Parathyroid adenoma (tissue), 2 donors: ENCODE data around the gene STXBP1.
"Not testable (repeated sequence)": the region's sequence is repeated elsewhere in the genome, so short reads cannot be mapped to it uniquely, and the experiment has no call there.

ENCODE experiments used
- H2AFZ ChIP-seq: fragments of 300-600 bp; sonication (generic); one replicate; pipeline ENCODE4 v1.7.0; 2017; ENCODE audit warnings: antibody characterized with exemption, mild to moderate bottlenecking
- H3K27ac ChIP-seq: fragments of 300-600 bp; sonication (generic); one replicate; pipeline ENCODE4 v1.7.0; 2017
- H3K27me3 ChIP-seq: fragments of 300-600 bp; sonication (generic); one replicate; pipeline ENCODE4 v1.7.0; 2017; ENCODE audit warnings: low read length; ENCODE audit not compliant: control insufficient read depth, insufficient read depth
- H3K36me3 ChIP-seq: fragments of 300-600 bp; sonication (generic); one replicate; pipeline ENCODE4 v1.7.0; 2017; ENCODE audit warnings: low read length; ENCODE audit not compliant: control insufficient read depth, insufficient read depth
- H3K4me1 ChIP-seq: fragments of 300-600 bp; sonication (generic); one replicate; pipeline ENCODE4 v1.7.0; 2017; ENCODE audit warnings: control low read depth
- H3K4me2 ChIP-seq: fragments of 300-600 bp; sonication (generic); one replicate; pipeline ENCODE4 v1.7.0; 2017; ENCODE audit warnings: low read length
- H3K4me3 ChIP-seq: fragments of 300-600 bp; sonication (generic); one replicate; pipeline ENCODE4 v1.7.0; 2017; ENCODE audit warnings: low read depth, low read length
- H3K79me2 ChIP-seq: fragments of 300-600 bp; sonication (generic); one replicate; pipeline ENCODE4 v1.7.0; 2017; ENCODE audit warnings: control low read depth
- H3K9ac ChIP-seq: fragments of 300-600 bp; sonication (generic); one replicate; pipeline ENCODE4 v1.7.0; 2017; ENCODE audit warnings: mild to moderate bottlenecking
- H3K9me3 ChIP-seq: fragments of 300-600 bp; sonication (generic); one replicate; pipeline ENCODE4 v1.7.0; 2017; ENCODE audit warnings: low read length; ENCODE audit not compliant: control insufficient read depth
- TF ChIP-seq, protein P1 (sequence below): fragments of 300-600 bp; sonication (generic); IDR thresholded peaks from one replicate; pipeline ENCODE4 v1.7.0; 2017; ENCODE audit warnings: antibody characterized with exemption, mild to moderate bottlenecking
- donor health status: primary hyperparathyroidism.

The STXBP1 gene

DNA sequence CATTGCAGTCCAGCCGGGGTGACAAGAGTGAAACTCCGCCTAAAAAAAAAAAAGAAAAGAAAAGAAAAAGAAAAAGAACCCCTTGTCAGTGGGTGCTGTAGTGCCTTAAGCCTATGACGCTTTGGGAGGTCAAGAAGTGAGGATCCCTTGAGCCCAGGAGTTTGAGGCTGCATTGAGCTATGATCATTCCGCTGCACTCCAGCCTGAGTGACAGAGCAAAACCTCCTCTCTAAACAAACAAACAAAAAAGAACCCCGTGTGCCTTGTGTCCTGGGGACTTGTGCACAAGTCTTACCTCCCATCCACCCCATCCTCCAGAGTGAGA is 33.5 kb upstream of the STXBP1 start:
- H3K4me3 ChIP-seq = no peak overlapping the region
- no peaks in the 10 kb centered on the region for H3K79me2 ChIP-seq
- H3K36me3 ChIP-seq = no peaks in the 10 kb centered on the region
- H3K4me1 ChIP-seq = peaks cover 3% of the 10 kb centered on the region
- H3K27me3 ChIP-seq = no peaks in the 10 kb centered on the region
- TF ChIP-seq, protein P1, sequence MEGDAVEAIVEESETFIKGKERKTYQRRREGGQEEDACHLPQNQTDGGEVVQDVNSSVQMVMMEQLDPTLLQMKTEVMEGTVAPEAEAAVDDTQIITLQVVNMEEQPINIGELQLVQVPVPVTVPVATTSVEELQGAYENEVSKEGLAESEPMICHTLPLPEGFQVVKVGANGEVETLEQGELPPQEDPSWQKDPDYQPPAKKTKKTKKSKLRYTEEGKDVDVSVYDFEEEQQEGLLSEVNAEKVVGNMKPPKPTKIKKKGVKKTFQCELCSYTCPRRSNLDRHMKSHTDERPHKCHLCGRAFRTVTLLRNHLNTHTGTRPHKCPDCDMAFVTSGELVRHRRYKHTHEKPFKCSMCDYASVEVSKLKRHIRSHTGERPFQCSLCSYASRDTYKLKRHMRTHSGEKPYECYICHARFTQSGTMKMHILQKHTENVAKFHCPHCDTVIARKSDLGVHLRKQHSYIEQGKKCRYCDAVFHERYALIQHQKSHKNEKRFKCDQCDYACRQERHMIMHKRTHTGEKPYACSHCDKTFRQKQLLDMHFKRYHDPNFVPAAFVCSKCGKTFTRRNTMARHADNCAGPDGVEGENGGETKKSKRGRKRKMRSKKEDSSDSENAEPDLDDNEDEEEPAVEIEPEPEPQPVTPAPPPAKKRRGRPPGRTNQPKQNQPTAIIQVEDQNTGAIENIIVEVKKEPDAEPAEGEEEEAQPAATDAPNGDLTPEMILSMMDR = no peak
- no peak overlapping the region for H3K9ac ChIP-seq
- no peaks in the 10 kb centered on the region for H3K9me3 ChIP-seq
- H2AFZ ChIP-seq = peak overlapping the region; percentile 34
- no peak overlapping the region for H3K4me2 ChIP-seq
- H3K27ac ChIP-seq = no peak overlapping the region

- Histone ChIP-seq H3K4me1 (peaks cover 3% of the 10 kb centered on the region), H3K36me3 (no peaks in the 10 kb centered on the region), H3K27ac (peak overlapping the region; percentile 61), H2AFZ (peak overlapping the region; percentile 34), H3K27me3 (no peaks in the 10 kb centered on the region), H3K4me2 (no peak overlapping the region), H3K9ac (no peak overlapping the region), H3K79me2 (no peaks in the 10 kb centered on the region), H3K4me3 (no peak overlapping the region), H3K9me3 (no peaks in the 10 kb centered on the region)
- TF ChIP-seq, protein P1 = no peak
These were observed 32.9 kb upstream of the STXBP1 start for GRCh38 chr9:127578952-127579853.

DNA sequence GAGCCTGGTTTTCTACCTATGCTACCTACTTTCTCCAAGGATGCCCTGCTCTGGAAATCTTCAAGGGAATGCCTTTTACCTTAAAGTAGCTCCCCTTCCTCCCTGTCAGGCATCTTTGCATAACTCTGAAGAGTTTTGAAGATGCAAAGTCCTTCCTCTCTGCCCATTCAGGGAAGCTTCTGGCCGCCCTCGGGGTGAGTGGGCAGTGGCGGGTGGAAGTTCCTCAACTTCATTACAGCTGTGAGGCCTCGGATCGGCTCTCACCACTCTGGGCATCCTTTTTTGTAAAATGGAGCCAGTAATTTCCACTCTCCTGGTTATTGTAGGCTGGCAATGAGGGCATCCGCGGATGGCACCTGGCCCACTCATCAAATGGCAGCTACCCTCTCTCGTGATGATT is 31.7 kb upstream of the STXBP1 start:
- H3K4me1 ChIP-seq = no peaks in the 10 kb centered on the region

DNA sequence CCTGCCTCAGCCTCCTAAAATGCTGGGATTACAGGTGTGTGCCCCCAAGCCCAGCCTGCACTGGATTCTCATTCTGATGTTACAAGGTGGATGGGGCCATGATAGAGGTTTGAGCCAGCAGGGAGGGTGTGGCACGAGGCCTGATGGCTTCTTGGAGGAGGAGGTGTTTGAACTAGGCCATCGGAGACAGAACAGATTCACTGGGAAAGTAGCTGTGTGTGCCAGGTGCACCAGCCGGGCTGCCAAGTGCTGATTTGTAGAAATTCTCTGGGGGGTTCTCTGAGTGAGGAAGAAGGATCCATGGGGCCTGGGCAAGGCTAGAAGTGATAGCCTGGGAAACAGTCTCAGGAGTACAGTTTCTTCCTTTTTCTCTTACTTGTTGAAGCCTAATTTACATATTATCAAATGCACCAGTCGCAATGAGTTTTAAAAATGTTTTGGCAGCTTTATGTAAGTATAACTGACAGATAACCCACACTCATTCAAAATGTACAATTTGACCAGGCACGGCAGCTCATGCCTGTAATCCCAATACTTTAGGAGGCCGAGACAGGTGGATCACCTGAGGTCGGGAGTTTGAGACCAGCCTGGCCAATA is 31.1 kb upstream of the STXBP1 start:
- H3K4me1 ChIP-seq = no peaks in the 10 kb centered on the region
- TF ChIP-seq, protein P1 = no peak
- no peak overlapping the region for H3K9ac ChIP-seq
- H3K4me2 ChIP-seq = no peak overlapping the region
- no peaks in the 10 kb centered on the region for H3K36me3 ChIP-seq
- no peaks in the 10 kb centered on the region for H3K79me2 ChIP-seq
- no peaks in the 10 kb centered on the region for H3K9me3 ChIP-seq
- H3K27me3 ChIP-seq = no peaks in the 10 kb centered on the region
- H3K4me3 ChIP-seq = no peak overlapping the region
- H2AFZ ChIP-seq = no peak overlapping the region
- H3K27ac ChIP-seq = no peak overlapping the region

More for the DNA sequence above, 31.7 kb upstream of the STXBP1 start:
- H3K4me3 ChIP-seq = no peak overlapping the region
- H2AFZ ChIP-seq = no peak overlapping the region
- H3K36me3 ChIP-seq = no peaks in the 10 kb centered on the region
- TF ChIP-seq, protein P1 = no peak
- no peak overlapping the region for H3K27ac ChIP-seq
- H3K4me2 ChIP-seq = no peak overlapping the region
- H3K9ac ChIP-seq = no peak overlapping the region
- H3K9me3 ChIP-seq = no peaks in the 10 kb centered on the region
- no peaks in the 10 kb centered on the region for H3K79me2 ChIP-seq
- no peaks in the 10 kb centered on the region for H3K27me3 ChIP-seq

- H3K27me3 ChIP-seq, H3K27ac ChIP-seq, H3K79me2 ChIP-seq, H3K9me3 ChIP-seq, H2AFZ ChIP-seq, H3K36me3 ChIP-seq, H3K9ac ChIP-seq, H3K4me3 ChIP-seq, H3K4me1 ChIP-seq, H3K4me2 ChIP-seq: not testable (repeated sequence)
These were observed 27.6 kb upstream of the STXBP1 start for GRCh38 chr9:127584474-127584805.
